ENCODE results near the gene NOS2. TPM values are rescaled to one million over a fixed set of nuclear protein-coding genes. Genes with fewer than 3 reads are reported as not detected.

The NOS2 gene
- polyA plus RNA-seq, 3 donors from 2014 or later: not detected

DNA sequence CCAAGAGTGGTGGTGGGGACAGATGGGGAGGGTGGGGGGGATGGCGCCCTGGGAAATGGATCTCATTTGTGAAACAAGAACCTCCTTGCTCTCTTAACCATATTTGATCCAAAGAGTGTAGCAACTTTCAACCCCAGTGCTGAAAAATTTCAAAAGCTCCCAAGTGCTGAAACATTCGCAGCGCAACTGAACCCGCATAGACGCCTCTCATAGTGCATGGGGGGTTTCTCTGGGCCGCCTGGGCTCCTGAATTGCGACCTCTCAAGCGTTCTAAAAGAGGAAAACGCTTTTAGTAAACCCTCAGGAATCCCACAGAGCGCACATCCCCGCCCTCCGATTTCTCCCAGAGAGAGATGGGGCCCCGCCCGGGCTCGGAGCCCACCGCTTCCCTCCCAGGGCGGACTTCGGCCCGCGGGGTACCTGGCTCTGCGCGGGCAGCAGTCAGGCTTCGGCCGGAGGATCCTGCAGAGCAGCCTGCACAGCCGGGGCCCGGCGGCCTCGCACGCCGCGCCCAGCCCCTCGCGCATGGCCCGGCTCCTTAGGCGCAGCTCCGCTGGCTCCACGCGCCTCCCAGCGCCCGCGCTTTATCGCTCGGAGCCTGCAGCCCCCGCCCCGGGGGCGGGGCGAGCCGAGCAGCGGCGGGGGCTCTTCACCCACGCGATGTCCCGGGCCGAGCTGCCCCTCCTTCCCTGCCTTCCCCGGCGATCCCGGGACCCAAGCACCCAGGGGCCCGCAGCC lies 7.0 kb downstream of the NOS2 start:
- Mint-ChIP-seq H3K36me3 (peaks cover 0 to 3% (median 0%) of the 10 kb centered on the region in 3 donors), H3K4me1 (peaks cover 5 to 6% of the 10 kb centered on the region in 2 donors), H3K27me3 (ENCODE audit: low read depth in 3 of 3) (peaks cover 10 to 21% (median 16%) of the 10 kb centered on the region in 3 donors), H3K27ac (no peak overlapping the region), H3K9me3 (no peaks in the 10 kb centered on the region), H3K4me3 (peak overlapping the region in 4 of 5 donors; percentile 0 to 64 (median 28))
- no peak for DNase-seq

- Mint-ChIP-seq H3K9me3 (no peaks in the 10 kb centered on the region), H3K4me3 (no peak overlapping the region), H3K4me1 (peaks cover 5 to 6% of the 10 kb centered on the region in 2 donors), H3K36me3 (peaks cover 0 to 3% (median 0%) of the 10 kb centered on the region in 3 donors), H3K27me3 (ENCODE audit: low read depth in 3 of 3) (peaks cover 9 to 18% (median 16%) of the 10 kb centered on the region in 3 donors), H3K27ac (no peak overlapping the region)
- DNase-seq: no peak
These were observed 8.2 kb downstream of the NOS2 start for GRCh38 chr17:27792095-27792494.

DNA sequence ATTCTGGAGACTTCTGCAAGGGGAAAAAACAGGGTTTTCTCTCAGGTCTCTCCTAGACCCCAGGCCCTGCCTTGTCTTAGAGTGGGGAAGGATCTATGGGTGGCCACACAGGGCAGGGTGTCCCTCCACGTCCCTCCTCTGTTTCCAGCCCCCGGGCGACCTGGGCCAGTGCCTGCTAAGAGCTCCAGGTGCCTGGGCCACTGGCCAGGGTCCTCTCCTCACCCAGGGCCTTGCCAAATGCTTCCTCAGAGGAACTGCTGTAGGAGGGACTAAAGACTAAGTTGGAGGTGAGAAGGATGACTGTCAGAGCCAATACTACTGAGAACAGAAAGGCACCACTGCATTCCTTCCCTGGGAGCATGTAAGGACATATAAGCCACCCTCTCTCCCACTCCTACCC lies 11.4 kb downstream of the NOS2 start:
- Mint-ChIP-seq H3K27me3 (ENCODE audit: low read depth in 3 of 3) (peaks cover 3 to 11% (median 5%) of the 10 kb centered on the region in 3 donors), H3K4me1 (peaks cover 3% of the 10 kb centered on the region in 2 donors), H3K9me3 (no peaks in the 10 kb centered on the region)

GRCh38 chr17:27783440-27784350 lies 16.6 kb downstream of the NOS2 start:
- Mint-ChIP-seq H3K4me3 (no peak overlapping the region), H3K9me3 (no peaks in the 10 kb centered on the region), H3K27ac (no peak overlapping the region), H3K27me3 (ENCODE audit: low read depth in 3 of 3) (peaks cover 0 to 3% (median 1%) of the 10 kb centered on the region in 3 donors), H3K4me1 (no peaks in the 10 kb centered on the region), H3K36me3 (no peaks in the 10 kb centered on the region)
- DNase-seq: no peak

More for the DNA sequence above, 11.4 kb downstream of the NOS2 start:
- Mint-ChIP-seq H3K4me3 (no peak overlapping the region), H3K36me3 (peaks cover 0 to 1% (median 0%) of the 10 kb centered on the region in 3 donors), H3K27ac (no peak overlapping the region)
- DNase-seq: no peak

DNA sequence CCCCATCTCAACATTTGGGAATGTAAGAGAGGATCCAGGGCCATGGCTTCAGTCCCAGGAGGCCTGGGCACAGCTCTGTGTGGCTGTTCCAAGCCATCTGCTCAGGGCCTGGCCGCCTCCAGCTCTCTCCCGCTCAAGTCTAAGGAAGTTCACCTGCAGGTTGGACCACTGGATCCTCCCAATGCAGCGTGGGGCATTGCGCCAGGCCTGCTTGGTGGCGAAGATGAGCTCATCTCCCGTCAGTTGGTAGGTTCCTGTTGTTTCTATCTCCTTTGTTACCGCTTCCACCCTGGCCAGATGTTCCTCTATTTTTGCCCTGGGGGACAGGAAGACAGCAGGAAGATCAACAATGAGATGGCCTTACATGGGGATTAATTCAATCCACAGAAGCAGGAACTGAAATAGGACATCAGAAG lies 17.5 kb downstream of the NOS2 start:
- H3K4me1 Mint-ChIP-seq: no peaks in the 10 kb centered on the region
- H3K36me3 Mint-ChIP-seq: no peaks in the 10 kb centered on the region
- DNase-seq: no peak
- H3K27ac Mint-ChIP-seq: no peak overlapping the region
- H3K27me3 Mint-ChIP-seq (ENCODE audit: low read depth in 3 of 3): peaks cover 0 to 3% (median 1%) of the 10 kb centered on the region in 3 donors
- no peak overlapping the region for H3K4me3 Mint-ChIP-seq
- H3K9me3 Mint-ChIP-seq: no peaks in the 10 kb centered on the region

DNA sequence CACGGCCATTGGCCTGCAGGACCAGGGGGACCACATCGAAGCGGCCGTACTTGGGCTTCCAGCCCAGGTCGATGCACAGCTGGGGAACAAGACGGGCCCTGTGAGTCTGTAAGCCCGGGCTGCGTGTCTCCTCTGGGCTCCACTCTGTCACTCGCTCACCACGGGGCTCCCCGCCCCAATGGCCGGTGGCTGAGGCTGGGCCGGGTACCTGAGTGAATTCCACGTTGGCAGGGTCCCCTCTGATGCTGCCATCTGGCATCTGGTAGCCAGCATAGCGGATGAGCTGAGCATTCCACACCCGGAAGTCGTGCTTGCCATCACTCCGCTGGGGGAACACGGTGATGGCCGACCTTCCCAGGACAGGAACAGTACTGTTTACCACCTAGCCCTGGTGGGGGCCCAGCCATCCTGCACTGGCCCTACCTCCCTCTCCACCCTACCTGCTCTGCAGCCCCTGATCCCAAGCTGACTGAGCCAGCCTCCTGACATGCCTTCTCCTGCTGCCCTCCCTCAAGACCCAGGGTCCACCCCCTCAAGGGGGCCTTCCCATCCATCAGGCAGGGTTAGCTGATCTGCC lies 19.4 kb downstream of the NOS2 start:
- no peaks in the 10 kb centered on the region for H3K9me3 Mint-ChIP-seq

GRCh38 chr17:27780092-27780827 lies 20.1 kb downstream of the NOS2 start:
- no peak for DNase-seq
- Mint-ChIP-seq H3K27ac (no peak overlapping the region), H3K9me3 (no peaks in the 10 kb centered on the region), H3K4me1 (no peaks in the 10 kb centered on the region), H3K36me3 (no peaks in the 10 kb centered on the region), H3K27me3 (ENCODE audit: low read depth in 3 of 3) (peaks cover 0 to 4% (median 1%) of the 10 kb centered on the region in 3 donors), H3K4me3 (no peak overlapping the region)

More for the DNA sequence above, 19.4 kb downstream of the NOS2 start:
- peaks cover 0 to 4% (median 1%) of the 10 kb centered on the region in 3 donors for H3K27me3 Mint-ChIP-seq (ENCODE audit: low read depth in 3 of 3)
- H3K36me3 Mint-ChIP-seq: no peaks in the 10 kb centered on the region
- no peak overlapping the region for H3K4me3 Mint-ChIP-seq
- no peak overlapping the region for H3K27ac Mint-ChIP-seq
- no peaks in the 10 kb centered on the region for H3K4me1 Mint-ChIP-seq
- no peak for DNase-seq

DNA sequence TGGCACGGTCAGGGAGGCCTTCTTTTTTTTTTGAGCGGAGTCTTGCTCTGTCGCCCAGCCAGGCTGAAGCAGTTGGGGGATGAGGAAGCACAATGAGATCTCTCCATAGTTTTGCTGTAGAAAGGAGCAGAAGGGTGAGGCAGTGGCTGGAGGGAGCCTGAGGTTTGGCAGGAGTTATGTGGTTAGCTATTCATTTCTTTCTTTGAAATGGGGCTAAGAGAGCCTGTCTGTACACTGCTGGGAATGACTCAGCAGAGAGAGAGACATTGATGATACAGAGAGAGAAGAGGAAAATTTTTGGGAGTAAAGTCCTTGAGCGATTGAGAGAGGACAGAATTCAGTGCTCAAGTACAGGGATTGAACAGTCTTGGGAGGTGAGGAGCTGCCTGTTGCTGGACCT lies 22.1 kb downstream of the NOS2 start:
- Mint-ChIP-seq H3K4me1 (no peaks in the 10 kb centered on the region), H3K27me3 (ENCODE audit: low read depth in 3 of 3) (peaks cover 0 to 4% (median 1%) of the 10 kb centered on the region in 3 donors), H3K36me3 (no peaks in the 10 kb centered on the region), H3K27ac (no peak overlapping the region), H3K4me3 (no peak overlapping the region), H3K9me3 (no peaks in the 10 kb centered on the region)
- DNase-seq: no peak

- peaks cover 0 to 4% (median 1%) of the 10 kb centered on the region in 3 donors for H3K27me3 Mint-ChIP-seq (ENCODE audit: low read depth in 3 of 3)
- H3K27ac Mint-ChIP-seq: no peak overlapping the region
- no peak for DNase-seq
- no peaks in the 10 kb centered on the region for H3K36me3 Mint-ChIP-seq
- no peak overlapping the region for H3K4me3 Mint-ChIP-seq
- H3K4me1 Mint-ChIP-seq: no peaks in the 10 kb centered on the region
- no peaks in the 10 kb centered on the region for H3K9me3 Mint-ChIP-seq
These were observed 23.3 kb downstream of the NOS2 start for GRCh38 chr17:27776882-27777624.

DNA sequence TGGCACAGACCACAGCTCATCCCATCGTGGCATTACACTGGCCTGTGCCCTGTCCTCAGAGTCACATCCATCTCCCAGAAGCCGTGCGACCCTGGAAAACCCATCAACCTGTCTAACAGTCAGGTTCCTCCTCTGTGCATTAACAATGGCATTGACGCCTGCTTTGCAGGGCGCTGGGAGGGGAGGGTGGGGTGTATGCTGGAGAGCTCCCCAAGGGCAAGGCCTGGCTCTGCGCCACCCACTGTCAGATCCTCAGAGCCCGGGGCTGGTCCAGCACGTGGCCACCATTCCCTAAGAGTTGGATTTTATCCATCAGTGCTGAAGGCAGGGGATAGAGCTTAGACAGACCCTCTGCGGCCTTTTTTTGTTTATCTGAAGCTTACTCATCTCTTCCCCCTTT lies 28.7 kb downstream of the NOS2 start:
- no peaks in the 10 kb centered on the region for H3K36me3 Mint-ChIP-seq
- H3K27me3 Mint-ChIP-seq (ENCODE audit: low read depth in 3 of 3): peaks cover 0 to 4% (median 2%) of the 10 kb centered on the region in 3 donors
- H3K4me1 Mint-ChIP-seq: no peaks in the 10 kb centered on the region
- H3K9me3 Mint-ChIP-seq: no peaks in the 10 kb centered on the region
- no peak for DNase-seq
- H3K27ac Mint-ChIP-seq: no peak overlapping the region
- H3K4me3 Mint-ChIP-seq: no peak overlapping the region

GRCh38 chr17:27770877-27771276 lies 29.5 kb downstream of the NOS2 start:
- H3K36me3 Mint-ChIP-seq: no peaks in the 10 kb centered on the region
- peaks cover 0 to 4% (median 2%) of the 10 kb centered on the region in 3 donors for H3K27me3 Mint-ChIP-seq (ENCODE audit: low read depth in 3 of 3)
- H3K27ac Mint-ChIP-seq: no peak overlapping the region
- H3K4me3 Mint-ChIP-seq: no peak overlapping the region
- H3K4me1 Mint-ChIP-seq: no peaks in the 10 kb centered on the region
- H3K9me3 Mint-ChIP-seq: no peaks in the 10 kb centered on the region
- no peak for DNase-seq

DNA sequence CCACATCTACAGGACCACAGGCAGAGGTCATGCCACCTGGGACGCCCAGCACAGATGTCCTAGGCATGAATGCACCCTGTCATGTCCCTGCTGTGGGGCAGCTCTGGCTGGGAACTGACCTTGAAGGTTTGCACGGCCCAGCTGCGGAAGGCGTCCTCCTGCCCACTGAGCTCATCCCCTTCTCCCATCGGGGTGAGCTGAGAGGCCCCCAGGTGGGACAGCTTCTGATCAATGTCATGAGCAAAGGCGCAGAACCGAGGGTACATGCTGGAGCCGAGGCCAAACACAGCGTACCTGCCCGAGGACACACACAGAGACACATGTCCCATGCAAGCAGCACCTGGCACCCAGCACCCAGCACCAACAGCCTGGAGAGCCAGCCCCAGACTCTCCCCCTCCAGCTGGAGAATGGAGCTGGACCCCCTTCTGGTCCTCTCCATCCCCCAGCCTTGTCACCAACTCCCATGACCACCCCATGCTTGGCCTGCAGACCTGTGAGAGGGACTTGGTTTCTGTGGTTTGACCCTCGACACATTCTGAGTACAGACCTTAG lies 31.4 kb downstream of the NOS2 start:
- Mint-ChIP-seq H3K4me3 (no peak overlapping the region), H3K27ac (no peak overlapping the region), H3K9me3 (no peaks in the 10 kb centered on the region), H3K36me3 (no peaks in the 10 kb centered on the region), H3K27me3 (ENCODE audit: low read depth in 3 of 3) (peaks cover 0 to 4% (median 3%) of the 10 kb centered on the region in 3 donors), H3K4me1 (no peaks in the 10 kb centered on the region)
- no peak for DNase-seq

Measured in immature natural killer cell (primary cell).